ENCODE data around the gene MTMR10.

MTMR10 gene

GRCh38 chr15:30991255-30992235 lies at the start of gene MTMR10:
MTMR10 (minus strand) TSS chr15:30991628; CDS start chr15:30991506, 122 bp downstream.
- FAIRE-seq = no peak

DNA sequence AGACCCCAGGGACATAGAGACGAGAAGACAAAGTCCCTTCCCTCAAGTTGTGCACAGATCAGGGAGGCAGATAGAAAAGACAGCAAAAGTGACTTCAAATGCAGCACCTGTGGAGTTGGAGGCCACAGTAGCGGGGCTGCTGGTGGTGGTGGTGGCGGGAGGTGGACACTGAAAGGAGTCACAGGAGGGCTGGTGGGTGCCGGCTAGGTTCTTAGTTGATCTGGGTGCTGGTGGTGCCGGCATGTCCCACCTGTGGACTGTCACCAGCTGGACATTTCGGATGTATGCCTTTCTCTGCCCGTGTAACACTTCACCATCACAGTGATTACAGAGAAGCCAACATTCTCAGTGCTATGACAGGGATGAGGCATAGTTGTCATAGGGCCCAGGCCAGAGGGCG lies 49.2 kb upstream of the MTMR10 start:
- no peak for FAIRE-seq

DNA sequence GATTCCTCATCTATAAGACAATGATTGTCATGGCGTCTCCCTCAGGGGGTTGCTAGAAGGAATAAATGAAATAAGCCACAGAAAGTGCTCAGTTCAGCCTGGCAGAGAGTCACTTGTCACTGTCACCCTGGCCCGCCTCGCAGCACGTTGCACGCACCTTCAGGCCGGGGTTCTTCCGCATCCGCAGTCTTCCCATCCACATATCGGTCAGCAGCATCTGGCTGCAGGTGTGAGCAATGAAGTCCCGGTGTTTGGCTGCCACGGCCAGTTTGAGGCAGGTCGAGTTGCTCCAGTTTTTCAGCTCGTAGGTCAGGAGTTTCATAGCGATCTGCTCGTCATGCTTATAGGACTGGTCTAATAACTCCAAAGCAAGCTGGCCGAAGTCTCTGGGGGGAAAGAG lies 48.5 kb upstream of the MTMR10 start:
- FAIRE-seq = no peak

DNA sequence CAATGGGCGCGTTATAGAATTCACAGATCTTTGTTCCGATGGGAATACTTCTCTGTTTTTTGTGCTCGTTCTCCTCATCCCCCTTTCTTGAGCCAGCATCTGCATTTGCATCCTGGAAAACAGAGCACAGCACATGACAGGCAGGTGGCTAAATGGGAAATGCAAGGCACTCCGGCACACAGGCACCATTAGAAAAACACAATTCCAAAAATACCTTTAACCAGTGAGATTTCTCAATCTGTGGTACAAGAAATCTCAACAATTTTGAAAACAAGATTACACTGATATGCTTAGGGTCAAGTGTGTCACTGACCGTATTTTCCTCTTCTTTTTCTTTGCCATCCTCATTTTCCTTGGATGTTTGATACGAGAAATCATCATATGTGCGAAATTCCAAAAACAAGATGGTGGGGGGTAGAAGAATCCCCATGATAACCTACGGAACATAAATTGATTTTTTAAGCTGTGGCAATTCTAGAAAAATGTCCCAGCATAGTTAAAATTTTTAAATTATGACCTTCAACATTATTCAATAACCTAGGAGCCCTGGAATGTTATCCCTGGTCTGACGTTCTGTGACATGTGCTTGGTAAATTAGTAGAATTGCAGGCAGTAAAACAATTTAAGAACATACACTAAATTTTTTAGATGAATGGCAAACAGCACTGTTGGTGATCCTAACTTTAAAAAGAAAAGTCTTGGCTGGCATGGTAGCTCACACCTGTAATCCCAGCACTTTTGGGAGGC lies 46.5 kb upstream of the MTMR10 start:
- no peak for FAIRE-seq

- FAIRE-seq = no peak
Measured at GRCh38 chr15:31036783-31037182, 45.4 kb upstream of the MTMR10 start.

DNA sequence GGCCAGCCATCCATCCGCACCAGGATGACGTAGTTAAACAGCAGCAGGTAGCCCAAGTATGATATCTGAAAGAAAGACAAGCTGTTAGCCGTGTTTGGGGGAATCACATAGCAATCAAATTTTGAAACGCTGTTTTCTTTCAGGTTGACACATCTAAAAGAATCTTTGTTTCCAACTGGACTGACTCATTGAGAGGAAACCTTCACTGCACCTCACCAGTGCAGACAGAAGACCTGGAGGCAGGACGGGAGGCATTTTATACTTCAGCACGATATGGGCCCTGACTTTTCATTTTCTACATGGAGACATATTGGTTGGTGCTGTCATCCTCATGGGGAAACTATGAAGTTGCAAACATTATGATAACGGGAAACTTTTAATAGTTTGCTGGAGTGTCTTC lies 44.2 kb upstream of the MTMR10 start:
- no peak for FAIRE-seq

DNA sequence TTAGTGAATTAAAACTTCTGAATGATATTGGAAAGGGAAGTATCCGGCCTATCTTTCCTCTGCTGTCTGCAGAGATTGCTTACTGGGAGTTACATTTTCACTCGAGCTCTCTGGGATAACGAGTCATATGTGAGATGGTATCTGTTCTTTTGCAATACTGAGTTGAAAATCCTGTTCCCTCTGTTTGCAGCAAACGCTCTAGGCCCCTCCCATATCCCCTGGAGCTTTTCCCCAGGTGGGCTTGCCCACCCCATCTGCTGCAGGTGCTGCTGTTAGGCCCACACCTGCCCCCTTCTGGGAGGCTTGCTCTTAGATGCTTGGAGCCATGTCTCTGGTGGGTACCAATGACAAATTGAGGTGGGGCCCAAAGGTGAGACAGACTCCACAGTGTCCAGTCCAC lies 42.7 kb upstream of the MTMR10 start:
- no peak for FAIRE-seq

GRCh38 chr15:31032961-31033371 lies 41.5 kb upstream of the MTMR10 start:
- no peak for FAIRE-seq

GRCh38 chr15:31031471-31032067 lies 40.1 kb upstream of the MTMR10 start:
- FAIRE-seq = no peak

DNA sequence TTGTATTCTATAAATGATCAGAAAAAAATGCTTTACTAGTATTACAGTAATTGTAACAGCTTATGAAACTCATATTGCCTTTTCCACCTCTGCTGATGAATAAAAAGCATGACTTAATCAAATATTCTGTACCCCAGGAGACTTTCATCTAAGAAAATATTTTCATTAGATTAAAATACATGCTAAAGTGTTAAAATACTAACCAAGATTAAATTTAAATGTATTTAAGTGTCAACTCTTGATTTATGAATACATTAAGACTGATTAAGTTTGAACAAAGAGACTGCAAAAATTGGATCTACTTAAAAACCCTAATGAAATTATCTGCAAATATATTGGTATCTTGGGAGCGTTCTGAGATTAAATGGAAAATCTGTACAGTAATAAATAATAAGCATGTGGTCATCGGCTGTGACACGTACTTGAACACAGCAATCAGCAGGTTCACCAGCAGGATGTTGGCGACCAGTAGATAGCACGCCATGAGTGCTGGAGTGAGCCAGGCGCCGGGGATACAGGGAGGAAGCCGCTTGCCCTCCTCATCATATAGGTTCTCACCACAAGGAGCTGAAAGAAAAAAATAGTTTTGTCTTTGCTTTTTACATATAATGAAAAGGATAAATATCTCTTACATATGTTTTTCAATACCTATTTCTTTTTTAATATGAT lies 36.6 kb upstream of the MTMR10 start:
- FAIRE-seq = no peak

DNA sequence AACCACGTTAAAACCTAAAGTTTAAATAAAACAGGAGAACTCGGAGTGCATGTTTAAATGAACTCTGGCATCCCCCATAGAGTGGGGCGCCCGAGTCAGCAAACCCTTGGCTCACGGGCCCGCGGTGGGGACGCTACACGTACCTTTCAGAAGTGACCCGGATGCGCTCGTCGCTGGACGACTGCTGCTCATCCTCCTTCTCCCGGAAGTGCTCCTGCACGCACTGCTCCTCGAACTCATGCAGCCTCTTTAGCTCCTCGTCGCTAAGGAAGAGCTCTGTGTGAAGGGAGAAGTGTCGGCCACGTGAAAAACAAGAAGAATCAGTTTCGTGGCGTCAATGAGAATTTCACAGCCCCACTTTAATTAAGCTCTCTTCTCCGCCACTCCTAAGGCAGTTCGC lies 34.6 kb upstream of the MTMR10 start:
- FAIRE-seq = no peak

- FAIRE-seq = no peak
Measured at GRCh38 chr15:31024979-31025378, 33.6 kb upstream of the MTMR10 start.

- FAIRE-seq = no peak
Measured at GRCh38 chr15:31024330-31024729, 32.9 kb upstream of the MTMR10 start.

DNA sequence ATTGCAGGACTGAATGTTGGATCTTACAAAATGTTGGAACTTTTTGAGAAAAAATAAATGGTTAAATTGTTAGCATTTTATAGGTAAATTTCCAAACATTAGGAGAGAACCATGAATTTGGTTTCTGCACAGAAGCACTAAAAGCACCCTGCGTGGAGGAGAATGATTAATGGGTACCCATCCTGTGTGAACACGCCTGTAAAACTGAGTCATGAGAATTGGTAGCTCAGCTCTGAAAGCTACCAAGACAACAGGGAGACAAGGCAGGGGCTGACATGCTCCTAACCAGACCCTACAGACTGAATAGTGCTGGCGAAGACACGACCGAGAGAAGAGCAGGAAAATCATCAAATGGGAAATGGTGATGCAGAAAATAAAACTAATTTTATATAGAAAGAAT lies 32.4 kb upstream of the MTMR10 start:
- FAIRE-seq = no peak

- no peak for FAIRE-seq
Measured at GRCh38 chr15:31021067-31021665, 29.7 kb upstream of the MTMR10 start.

GRCh38 chr15:31020542-31020941 lies 29.1 kb upstream of the MTMR10 start:
- no peak for FAIRE-seq

DNA sequence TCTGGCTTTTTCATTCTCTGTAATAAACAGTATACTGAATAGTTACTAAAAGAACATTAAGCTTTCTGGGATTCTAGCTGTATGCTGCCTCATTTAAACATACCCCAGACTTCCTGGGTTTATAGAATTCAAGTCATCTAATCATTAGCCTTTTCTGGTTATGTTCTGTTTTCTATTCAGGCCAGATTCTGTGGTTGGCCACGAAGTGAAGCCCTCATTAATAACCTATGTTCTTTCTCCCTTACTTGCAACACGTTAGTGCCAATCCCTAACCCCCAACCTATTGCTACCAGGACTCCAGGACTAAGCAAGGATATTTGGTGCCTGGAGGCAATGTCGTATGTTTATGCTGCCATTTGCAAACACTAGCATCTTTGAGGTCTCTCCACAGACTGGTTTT lies 28.6 kb upstream of the MTMR10 start:
- no peak for FAIRE-seq

- no peak for FAIRE-seq
Measured at GRCh38 chr15:31017311-31017710, 25.9 kb upstream of the MTMR10 start.

DNA sequence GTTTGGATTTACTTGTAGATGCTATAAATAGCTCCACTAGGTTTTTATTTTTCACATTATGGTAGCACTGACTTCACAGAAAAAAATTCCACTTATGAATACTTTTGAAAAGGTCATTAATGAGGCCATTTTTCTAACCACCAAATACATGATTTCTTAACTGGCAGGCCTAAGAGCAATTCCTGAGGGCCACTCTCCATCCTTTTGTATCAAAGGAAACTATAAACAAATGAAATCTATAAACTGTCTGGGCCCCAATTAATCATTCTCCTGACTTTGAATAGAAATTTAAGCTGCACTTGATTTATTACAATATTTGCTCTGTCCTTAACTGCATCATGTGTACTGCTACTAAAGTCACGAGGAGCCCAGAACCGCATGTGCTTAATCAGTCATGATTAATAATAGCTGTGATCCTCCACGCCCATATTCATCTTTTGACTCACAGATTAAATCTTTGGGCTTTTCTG lies 25.1 kb upstream of the MTMR10 start:
- FAIRE-seq = no peak

DNA sequence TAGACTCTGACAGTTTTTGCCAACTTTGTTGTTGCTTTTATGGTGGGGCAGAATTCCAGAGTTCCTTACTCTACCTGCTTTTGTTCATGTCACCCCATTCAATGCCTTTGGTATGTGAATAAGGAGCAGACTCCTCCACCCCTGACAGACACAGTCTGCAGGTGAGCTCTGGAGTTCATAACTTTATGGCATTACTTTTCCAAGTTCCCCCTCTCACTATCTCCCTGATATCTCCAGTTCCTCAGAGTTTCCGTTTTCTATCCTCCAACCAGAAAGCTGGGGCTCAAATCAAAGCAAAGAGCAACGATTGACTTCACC lies 23.1 kb upstream of the MTMR10 start:
- FAIRE-seq = no peak

DNA sequence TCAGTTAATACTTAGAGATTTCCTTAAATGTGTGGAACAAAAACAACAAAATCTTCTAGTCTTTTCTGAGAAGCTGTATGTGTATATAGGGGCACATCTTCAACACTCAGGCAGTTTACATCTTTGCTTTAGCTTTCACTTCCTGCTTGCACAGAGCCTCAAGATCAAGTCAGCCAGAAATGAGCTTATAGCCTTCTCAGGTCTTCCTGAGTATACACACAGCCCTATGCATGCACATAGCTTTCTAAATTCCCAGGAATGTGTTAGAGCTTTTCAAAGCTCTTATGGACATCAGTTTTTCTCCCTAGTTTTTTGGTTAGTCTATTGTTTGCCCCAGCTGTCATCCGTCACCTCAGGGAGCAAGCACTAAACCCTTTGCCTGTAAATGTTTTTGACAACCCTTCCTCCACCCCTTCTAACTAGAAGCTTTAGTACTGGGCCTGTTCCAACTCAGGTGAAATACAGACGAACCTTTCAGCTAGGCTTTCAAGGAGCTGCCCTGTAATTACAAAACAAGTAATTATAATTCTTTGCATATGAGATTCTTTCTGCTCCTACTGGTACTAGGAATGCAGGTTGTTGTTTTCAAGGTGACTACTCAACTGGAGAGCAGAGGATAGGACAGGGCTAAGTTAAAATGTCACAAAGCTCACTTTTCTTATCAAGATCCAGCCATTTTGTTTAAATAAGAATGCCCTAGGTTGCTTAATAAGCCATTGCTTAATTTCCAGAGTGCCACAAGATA lies 22.6 kb upstream of the MTMR10 start:
- FAIRE-seq = no peak

DNA sequence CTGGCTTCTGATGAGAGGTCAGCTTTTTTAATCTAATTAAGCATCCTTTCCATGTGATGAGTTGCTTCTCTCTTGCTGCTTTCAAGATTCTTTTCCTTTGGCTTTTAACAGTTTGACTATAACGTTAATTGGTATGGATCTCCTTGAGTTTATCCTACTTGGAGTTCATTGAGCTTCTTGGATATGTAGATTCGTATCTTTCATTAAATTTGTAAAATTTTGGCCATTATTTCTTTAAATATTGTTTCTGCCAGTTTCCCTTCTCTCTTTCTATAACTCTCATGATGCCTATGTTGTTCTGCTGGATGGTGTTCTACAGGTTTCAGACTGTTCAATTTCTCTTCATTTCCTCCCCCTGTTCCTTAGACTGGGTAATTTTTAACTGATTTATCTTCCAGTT lies 21.0 kb upstream of the MTMR10 start:
- FAIRE-seq = no peak
